Natural killer cell (primary cell): ENCODE measurements around the gene PTX4. TPM values are rescaled to one million over a fixed set of nuclear protein-coding genes. Genes with fewer than 3 reads are reported as not detected.

Experiments
- ATAC-seq, 3 donors: fragments of 150-1000 bp in 2 of 3; fragments of 200-7000 bp in 1 of 3; cut with Tn5 transposase; 1 replicate in 1 of 3; 2 replicates in 2 of 3; pipeline ENCODE4 v1.10.0; 2021; ENCODE audit warnings: mild to moderate bottlenecking in 2 of 3, moderate library complexity in 2 of 3
- DNase-seq, 2 donors: peaks; one replicate each; pipeline versions ENCODE4 v3.0.0 to v3.0.0-alpha.2; 2013 to 2021; ENCODE audit warnings: mixed read lengths in 1 of 2
- H3K27ac ChIP-seq: one replicate; pipeline ENCODE4 v1.5.1; 2013; ENCODE audit warnings: mild to moderate bottlenecking, low read length
- H3K27me3 ChIP-seq: one replicate; pipeline ENCODE4 v1.6.1; 2013; ENCODE audit warnings: low read length; ENCODE audit not compliant: control insufficient read depth, insufficient read depth
- H3K36me3 ChIP-seq: one replicate; pipeline ENCODE4 v1.6.1; 2013; ENCODE audit warnings: low read length; ENCODE audit not compliant: control insufficient read depth, insufficient read depth
- H3K4me1 ChIP-seq: one replicate; pipeline ENCODE4 v1.6.1; 2013; ENCODE audit warnings: low read length; ENCODE audit not compliant: control insufficient read depth, insufficient read depth
- H3K4me3 ChIP-seq: one replicate; pipeline ENCODE4 v1.5.1; 2013; ENCODE audit warnings: low read length
- H3K9me3 ChIP-seq: one replicate; pipeline ENCODE4 v1.6.1; 2013; ENCODE audit warnings: low read length; ENCODE audit not compliant: control insufficient read depth, insufficient read depth
- H3K27ac Mint-ChIP-seq, 2 donors: one replicate each; pipeline ENCODE4 v1.8.0; 2022; ENCODE audit warnings: mild to moderate bottlenecking in 2 of 2, mixed read lengths in 2 of 2, moderate library complexity in 1 of 2
- H3K27me3 Mint-ChIP-seq, 2 donors: one replicate each; pipeline ENCODE4 v1.8.0; 2022; ENCODE audit warnings: low read depth in 2 of 2, mixed read lengths in 2 of 2
- H3K36me3 Mint-ChIP-seq: one replicate; pipeline ENCODE4 v1.8.0; 2022; ENCODE audit warnings: mixed read lengths
- H3K4me1 Mint-ChIP-seq, 2 donors: one replicate each; pipeline ENCODE4 v1.8.0; 2022; ENCODE audit warnings: mixed read lengths in 2 of 2
- H3K4me3 Mint-ChIP-seq: one replicate; pipeline ENCODE4 v1.8.0; 2022; ENCODE audit warnings: mild to moderate bottlenecking, moderate library complexity, mixed read lengths
- H3K9me3 Mint-ChIP-seq, 2 donors: one replicate each; pipeline ENCODE4 v1.8.0; 2022; ENCODE audit warnings: mixed read lengths in 2 of 2
- WGBS: methylation state at CpG from one replicate; pipeline ENCODE4 v1.1.7; 2013; ENCODE audit warnings: missing lambda C conversion rate; ENCODE audit not compliant: insufficient coverage; 5-methylcytosine and 5-hydroxymethylcytosine counted together
- intact Hi-C: fragments of 100-400 bp; cut with micrococcal nuclease; formaldehyde crosslinking; loops from one replicate; pipeline ENCODE4 v1.14.2; 2022
- total RNA-seq, 4 donors: library from RNA; stranded (reverse); fragments of 120-200 nt in 1 of 4; gene quantifications; one replicate each; pipeline versions ENCODE4 v1.2.3 to v1.2.4, GENCODE V29; 2013 to 2022
- TF ChIP-seq, protein P1 (sequence below): fragments of 200-600 bp; IDR thresholded peaks from one replicate; pipeline ENCODE4 v1.8.0; 2022; ENCODE audit warnings: antibody characterized with exemption

Gene PTX4
- total RNA-seq, 3 donors from 2014 or later (not counting 1 experiment from before 2014, with no cell fraction given), result 0.31 TPM; not detected in 2

DNA sequence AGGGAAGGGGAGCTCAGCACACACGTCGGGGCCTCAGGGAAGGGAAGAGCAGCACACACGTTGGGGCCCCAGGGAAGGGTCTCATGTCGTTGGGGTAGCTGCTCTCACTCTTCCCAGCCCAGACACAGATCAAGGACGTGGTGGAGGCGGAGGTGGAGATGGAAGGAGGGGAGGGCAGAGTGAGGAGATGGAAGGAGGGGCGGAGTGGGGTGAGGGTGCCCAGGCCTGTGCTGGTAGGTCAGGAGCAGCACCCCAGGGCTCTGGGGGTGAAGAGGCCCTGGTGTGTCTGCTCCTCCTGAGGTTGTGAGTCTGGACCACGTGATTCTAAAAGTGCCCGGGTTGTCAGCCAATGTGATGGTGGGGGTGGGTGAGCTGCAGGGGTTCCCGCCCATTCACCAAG, 28.8 kb downstream of the PTX4 start:
- 90% methylated on average over 10 of the region's 10 CpGs for WGBS
- intact Hi-C loops, result no loop called here
- H3K9me3 Mint-ChIP-seq, result no peaks in the 10 kb centered on the region

DNA sequence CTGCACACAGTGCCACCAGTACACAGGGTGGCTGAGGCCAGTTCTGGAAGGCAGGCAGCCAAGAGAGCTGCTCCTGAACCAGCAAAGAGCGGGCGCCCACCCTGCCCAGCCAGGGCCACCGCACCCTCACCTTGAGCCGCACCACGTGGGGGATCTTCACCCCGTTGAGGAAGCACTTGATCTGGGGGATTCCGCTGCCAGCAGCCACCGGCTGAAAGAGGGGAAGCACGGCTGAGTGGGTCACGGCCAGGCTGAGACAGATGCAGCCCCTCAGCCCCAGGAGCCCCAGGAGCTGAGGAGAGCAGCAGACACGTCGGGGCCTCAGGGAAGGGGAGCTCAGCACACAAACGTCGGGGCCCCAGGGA, 29.8 kb downstream of the PTX4 start:
- peak overlapping the region in 1 of 2 donors; percentile 27 for H3K27ac Mint-ChIP-seq
- intact Hi-C loops, result no loop called here
- no peaks in the 10 kb centered on the region for H3K9me3 Mint-ChIP-seq
- Histone ChIP-seq H3K36me3 (peaks cover 48% of the 10 kb centered on the region), H3K27me3 (no peaks in the 10 kb centered on the region), H3K27ac (peak overlapping the region; percentile 82), H3K9me3 (no peaks in the 10 kb centered on the region), H3K4me1 (peaks cover 11% of the 10 kb centered on the region), H3K4me3 (no peak overlapping the region)
- H3K4me3 Mint-ChIP-seq, result no peak overlapping the region
- H3K4me1 Mint-ChIP-seq, result no peaks in the 10 kb centered on the region
- peak in 1 of 3 donors; percentile 27 for ATAC-seq
- TF ChIP-seq, protein P1, sequence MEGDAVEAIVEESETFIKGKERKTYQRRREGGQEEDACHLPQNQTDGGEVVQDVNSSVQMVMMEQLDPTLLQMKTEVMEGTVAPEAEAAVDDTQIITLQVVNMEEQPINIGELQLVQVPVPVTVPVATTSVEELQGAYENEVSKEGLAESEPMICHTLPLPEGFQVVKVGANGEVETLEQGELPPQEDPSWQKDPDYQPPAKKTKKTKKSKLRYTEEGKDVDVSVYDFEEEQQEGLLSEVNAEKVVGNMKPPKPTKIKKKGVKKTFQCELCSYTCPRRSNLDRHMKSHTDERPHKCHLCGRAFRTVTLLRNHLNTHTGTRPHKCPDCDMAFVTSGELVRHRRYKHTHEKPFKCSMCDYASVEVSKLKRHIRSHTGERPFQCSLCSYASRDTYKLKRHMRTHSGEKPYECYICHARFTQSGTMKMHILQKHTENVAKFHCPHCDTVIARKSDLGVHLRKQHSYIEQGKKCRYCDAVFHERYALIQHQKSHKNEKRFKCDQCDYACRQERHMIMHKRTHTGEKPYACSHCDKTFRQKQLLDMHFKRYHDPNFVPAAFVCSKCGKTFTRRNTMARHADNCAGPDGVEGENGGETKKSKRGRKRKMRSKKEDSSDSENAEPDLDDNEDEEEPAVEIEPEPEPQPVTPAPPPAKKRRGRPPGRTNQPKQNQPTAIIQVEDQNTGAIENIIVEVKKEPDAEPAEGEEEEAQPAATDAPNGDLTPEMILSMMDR, result no peak
- WGBS, result 63% methylated on average over 14 of the region's 14 CpGs
- no peaks in the 10 kb centered on the region for H3K27me3 Mint-ChIP-seq
- no peaks in the 10 kb centered on the region for H3K36me3 Mint-ChIP-seq
- no peak for DNase-seq

More for the DNA sequence above, 28.8 kb downstream of the PTX4 start:
- no peak overlapping the region for H3K4me3 ChIP-seq
- DNase-seq (no peak), ATAC-seq (no peak)
- H3K36me3 ChIP-seq, result peaks cover 42% of the 10 kb centered on the region
- H3K27ac Mint-ChIP-seq, result no peak overlapping the region
- TF ChIP-seq, protein P1, result no peak
- no peaks in the 10 kb centered on the region for H3K27me3 ChIP-seq
- no peaks in the 10 kb centered on the region for H3K4me1 Mint-ChIP-seq
- H3K27me3 Mint-ChIP-seq, result no peaks in the 10 kb centered on the region
- H3K36me3 Mint-ChIP-seq, result no peaks in the 10 kb centered on the region
- peak overlapping the region; percentile 25 for H3K27ac ChIP-seq
- H3K4me1 ChIP-seq, result peaks cover 11% of the 10 kb centered on the region
- no peaks in the 10 kb centered on the region for H3K9me3 ChIP-seq
- H3K4me3 Mint-ChIP-seq, result no peak overlapping the region

DNA sequence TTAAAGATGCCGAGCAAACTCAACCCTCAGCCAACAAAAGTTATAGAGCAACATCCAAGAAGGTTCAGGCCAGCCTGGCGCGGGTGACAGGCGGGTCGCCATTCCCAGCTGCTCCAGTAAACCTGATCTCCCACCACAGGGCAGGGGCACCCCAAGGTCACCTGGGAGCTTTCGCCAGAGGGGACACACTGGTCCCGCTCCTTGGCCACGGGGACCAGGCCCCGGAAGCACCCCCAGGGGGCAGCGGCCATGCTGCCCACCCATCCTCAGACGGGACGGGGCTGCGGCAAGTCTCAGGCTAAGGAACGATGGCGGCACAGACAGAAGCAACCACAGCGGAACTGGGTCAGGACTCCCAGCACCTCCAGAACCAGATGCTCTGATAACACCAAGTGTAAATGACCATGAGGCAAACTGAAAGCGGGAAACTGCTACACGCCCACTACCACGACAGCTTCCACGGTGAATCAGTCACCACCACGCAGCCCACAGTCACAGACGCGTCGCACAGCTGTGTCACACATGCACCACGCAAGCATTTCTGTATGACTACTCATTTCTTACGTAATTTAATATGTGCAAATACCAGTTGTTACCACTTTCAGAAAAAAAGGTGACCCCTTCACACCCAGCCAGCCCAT, 30.3 kb downstream of the PTX4 start:
- Mint-ChIP-seq H3K9me3 (no peaks in the 10 kb centered on the region), H3K27ac (peak overlapping the region in 1 of 2 donors; percentile 27)
- intact Hi-C loops, result no loop called here

More for the DNA sequence above, 30.3 kb downstream of the PTX4 start:
- WGBS, result 84% methylated on average over 25 of the region's 26 CpGs
- Histone ChIP-seq H3K9me3 (no peaks in the 10 kb centered on the region), H3K27ac (peak overlapping the region; percentile 82), H3K4me3 (no peak overlapping the region), H3K36me3 (peaks cover 52% of the 10 kb centered on the region), H3K4me1 (peaks cover 11% of the 10 kb centered on the region), H3K27me3 (no peaks in the 10 kb centered on the region)
- Mint-ChIP-seq H3K27me3 (no peaks in the 10 kb centered on the region), H3K36me3 (no peaks in the 10 kb centered on the region), H3K4me1 (no peaks in the 10 kb centered on the region), H3K4me3 (no peak overlapping the region)
- TF ChIP-seq, protein P1, result no peak
- no peak for DNase-seq
- no peak for ATAC-seq
